Memory B cell (primary cell): Measurements from ENCODE around the gene PLXDC1.
A peak's percentile ranks its signal among the peaks of the same experiment; 100 is the strongest.

Experiments
- ATAC-seq: fragments of 150-1000 bp; cut with Tn5 transposase; 2 replicates; pipeline ENCODE4 v1.10.0; 2021; ENCODE audit warnings: low read depth, mild to moderate bottlenecking, moderate library complexity
- DNase-seq, 2 donors: peaks; one replicate each; pipeline ENCODE4 v3.0.0; 2022; ENCODE audit warnings: low spot score in 2 of 2
- H3K27ac Mint-ChIP-seq: one replicate; pipeline ENCODE4 v1.8.0; 2022; ENCODE audit warnings: mild to moderate bottlenecking, moderate library complexity, mixed read lengths
- H3K27me3 Mint-ChIP-seq: one replicate; pipeline ENCODE4 v1.8.0; 2022; ENCODE audit warnings: mixed read lengths
- H3K36me3 Mint-ChIP-seq: one replicate; pipeline ENCODE4 v1.8.0; 2022; ENCODE audit warnings: mild to moderate bottlenecking, mixed read lengths
- H3K4me1 Mint-ChIP-seq: one replicate; pipeline ENCODE4 v1.8.0; 2022; ENCODE audit warnings: mixed read lengths
- H3K4me3 Mint-ChIP-seq: one replicate; pipeline ENCODE4 v1.8.0; 2022; ENCODE audit warnings: mild to moderate bottlenecking, moderate library complexity, mixed read lengths
- H3K9me3 Mint-ChIP-seq: one replicate; pipeline ENCODE4 v1.8.0; 2022; ENCODE audit warnings: mixed read lengths

PLXDC1 gene

DNA sequence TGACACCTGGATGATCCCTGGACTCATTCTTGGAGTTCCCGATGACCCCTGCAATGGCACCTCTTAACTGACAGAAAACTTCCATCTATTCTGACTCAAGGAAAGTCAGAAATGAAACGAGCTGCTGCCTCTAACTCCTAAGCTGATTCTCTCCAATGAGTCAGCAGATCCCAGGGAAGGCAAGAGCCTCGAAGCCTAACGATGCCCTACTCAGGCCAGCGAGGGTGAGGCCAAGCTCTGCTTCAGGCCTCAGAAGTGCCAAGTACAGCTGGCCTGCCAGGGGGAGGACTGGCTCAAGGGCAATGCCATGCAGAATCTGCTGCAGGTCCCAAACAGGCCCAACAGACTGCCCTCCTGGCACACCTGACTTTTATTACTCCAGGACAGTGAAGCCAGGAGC, 36.3 kb downstream of the PLXDC1 start:
- Mint-ChIP-seq H3K27me3 (peaks cover 6% of the 10 kb centered on the region), H3K9me3 (peaks cover 4% of the 10 kb centered on the region), H3K36me3 (no peaks in the 10 kb centered on the region), H3K27ac (no peak overlapping the region), H3K4me1 (peaks cover 11% of the 10 kb centered on the region), H3K4me3 (no peak overlapping the region)
- DNase-seq (no peak), ATAC-seq (no peak)

DNA sequence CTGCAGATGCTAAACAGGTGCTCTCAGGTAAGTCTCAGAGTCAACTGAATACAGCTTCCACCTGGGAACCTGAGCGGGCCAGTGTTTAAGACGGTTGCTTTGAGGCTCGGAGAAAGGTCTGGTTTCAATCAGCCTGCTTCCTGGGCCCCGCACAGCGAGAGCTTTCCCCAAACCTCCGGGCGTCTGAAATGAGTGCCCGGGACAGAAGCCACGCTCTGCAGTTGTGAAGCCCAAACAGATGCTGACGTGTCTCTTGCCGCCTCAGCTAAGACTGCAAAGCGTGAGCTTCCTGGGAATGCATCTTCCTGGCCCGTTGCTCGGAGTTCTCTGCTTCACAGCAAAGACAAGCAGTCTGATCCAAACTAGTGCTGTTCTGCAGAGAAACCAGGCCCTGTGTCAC, 36.7 kb downstream of the PLXDC1 start:
- H3K4me3 Mint-ChIP-seq: no peak overlapping the region
- H3K36me3 Mint-ChIP-seq: no peaks in the 10 kb centered on the region
- H3K4me1 Mint-ChIP-seq: peaks cover 11% of the 10 kb centered on the region
- no peak overlapping the region for H3K27ac Mint-ChIP-seq
- H3K9me3 Mint-ChIP-seq: peaks cover 4% of the 10 kb centered on the region
- ATAC-seq: no peak
- peaks cover 6% of the 10 kb centered on the region for H3K27me3 Mint-ChIP-seq
- DNase-seq: no peak

DNA sequence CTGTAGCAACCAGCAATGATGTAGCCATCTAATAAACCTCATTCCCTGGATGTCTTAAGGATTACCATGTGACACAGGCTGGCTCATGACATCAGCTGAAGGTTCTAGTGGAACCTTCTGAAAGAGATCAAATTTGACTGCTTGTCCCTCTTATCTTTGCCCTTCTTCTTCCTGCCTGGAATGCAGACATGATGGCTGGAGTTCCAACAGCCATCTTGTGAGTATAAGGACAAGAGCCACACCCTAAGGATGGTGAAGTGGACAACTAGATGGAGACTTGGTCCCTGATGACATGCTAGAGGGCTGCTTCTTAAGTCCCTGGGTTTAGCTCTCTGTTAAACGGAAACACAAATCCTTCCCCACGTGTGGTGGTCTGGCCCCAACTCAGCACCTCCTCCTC, 37.6 kb downstream of the PLXDC1 start:
- no peak for ATAC-seq
- Mint-ChIP-seq H3K27ac (peak overlapping the region; percentile 43), H3K27me3 (peaks cover 6% of the 10 kb centered on the region), H3K4me3 (no peak overlapping the region), H3K9me3 (peaks cover 4% of the 10 kb centered on the region), H3K4me1 (peaks cover 8% of the 10 kb centered on the region), H3K36me3 (no peaks in the 10 kb centered on the region)
- DNase-seq: no peak

DNA sequence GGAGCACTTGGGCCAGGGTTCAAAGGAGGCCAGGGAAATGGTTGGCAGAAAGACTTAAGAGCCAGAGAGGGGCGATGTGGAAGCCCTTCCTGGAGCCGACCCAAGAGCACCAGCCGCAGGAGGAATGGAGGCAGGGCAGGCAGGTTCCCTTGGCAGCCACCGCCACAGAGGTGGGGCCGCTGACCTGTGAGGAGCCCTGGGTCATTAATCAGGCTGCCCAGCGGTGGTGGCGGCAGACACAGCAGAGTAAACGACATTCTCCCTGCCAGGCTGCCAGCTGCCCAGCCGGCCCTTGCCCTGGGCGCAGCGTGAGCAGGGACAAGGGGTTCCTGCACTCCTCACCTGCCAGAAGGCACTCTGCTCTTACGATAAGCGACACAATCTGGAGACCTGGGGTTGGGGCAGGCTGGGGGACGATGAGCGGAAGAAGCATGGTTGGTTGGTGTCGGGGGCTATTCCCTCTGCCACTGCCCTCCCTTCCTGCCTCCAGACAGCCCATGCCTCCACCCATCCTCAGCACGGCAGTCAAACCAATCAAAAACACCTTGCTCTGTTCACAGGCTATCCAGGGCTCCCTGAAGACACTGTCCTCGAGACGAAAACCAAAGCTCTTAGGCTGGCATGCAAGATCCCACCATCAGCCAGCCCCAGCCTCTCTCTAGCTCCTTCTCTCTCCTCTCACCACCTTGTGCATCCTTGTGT, 40.9 kb downstream of the PLXDC1 start:
- Mint-ChIP-seq H3K9me3 (peaks cover 4% of the 10 kb centered on the region), H3K27ac (no peak overlapping the region), H3K27me3 (peaks cover 8% of the 10 kb centered on the region), H3K4me1 (no peaks in the 10 kb centered on the region), H3K4me3 (no peak overlapping the region), H3K36me3 (no peaks in the 10 kb centered on the region)
- ATAC-seq: no peak
- DNase-seq: no peak

DNA sequence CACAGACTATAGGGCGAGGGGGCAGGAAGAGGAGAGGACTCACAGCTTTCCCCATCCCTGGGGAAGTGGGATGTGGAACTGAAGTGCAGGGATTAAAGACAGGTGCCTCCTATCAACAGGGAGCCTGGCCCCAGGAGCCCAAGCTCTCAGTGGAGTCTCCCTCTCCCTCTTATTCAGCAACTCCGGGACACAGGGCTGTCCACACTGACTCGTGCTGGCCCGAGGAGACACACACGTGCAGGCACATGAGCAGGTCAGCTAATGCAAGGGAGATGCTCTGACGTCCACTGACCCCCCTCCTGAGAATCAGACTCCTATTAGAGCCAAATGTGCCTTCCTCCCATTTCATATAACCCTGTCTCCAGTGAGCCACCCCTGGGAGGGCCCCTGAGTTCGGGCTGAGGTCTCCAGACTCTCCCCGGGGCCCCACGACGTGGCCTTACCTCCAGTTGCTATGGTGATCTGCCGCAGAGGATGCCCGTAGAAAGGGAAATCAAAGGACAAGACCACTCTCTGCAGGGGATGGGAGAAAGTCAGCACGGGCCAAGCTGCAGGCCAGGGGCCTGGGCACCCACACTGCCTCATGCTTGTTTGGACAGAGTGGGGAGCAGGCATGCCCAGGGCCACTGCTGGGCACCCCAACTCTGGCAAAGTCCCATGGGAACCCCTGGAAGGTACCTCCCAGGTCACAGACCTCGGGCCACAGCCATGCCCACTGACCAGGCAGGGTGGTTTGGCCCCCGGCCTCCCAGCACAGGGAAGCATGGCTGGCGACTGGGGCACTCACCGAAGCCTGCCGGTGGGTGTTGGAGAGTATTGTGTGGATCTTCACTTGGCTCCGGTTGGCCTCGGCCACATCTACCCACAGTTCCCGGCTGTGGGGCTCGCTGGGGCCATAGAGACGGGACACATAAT, 42.7 kb downstream of the PLXDC1 start:
- H3K36me3 Mint-ChIP-seq: no peaks in the 10 kb centered on the region
- no peaks in the 10 kb centered on the region for H3K4me1 Mint-ChIP-seq
- H3K4me3 Mint-ChIP-seq: no peak overlapping the region
- peaks cover 5% of the 10 kb centered on the region for H3K27me3 Mint-ChIP-seq
- H3K9me3 Mint-ChIP-seq: no peaks in the 10 kb centered on the region
- DNase-seq: no peak
- H3K27ac Mint-ChIP-seq: no peak overlapping the region
- ATAC-seq: no peak

DNA sequence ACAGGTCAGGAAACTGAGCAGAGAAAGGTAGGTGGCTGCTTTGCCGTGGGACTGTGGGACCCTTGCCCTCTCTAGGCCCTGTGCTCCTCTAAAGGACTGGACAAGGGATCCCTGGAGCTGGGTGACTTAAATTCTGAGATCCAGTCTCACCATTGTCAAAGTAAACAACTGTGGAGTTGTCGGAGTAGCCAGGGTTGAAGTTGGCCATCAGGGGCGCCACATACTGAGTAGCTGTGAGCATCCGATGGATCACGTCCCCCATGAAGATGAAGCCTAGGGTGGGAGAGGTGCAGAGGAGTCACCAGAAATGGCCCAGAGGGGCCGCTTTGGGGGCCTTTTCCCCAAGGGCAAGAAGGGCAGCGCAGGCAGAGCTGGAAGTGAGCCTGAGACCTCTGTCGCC, 43.5 kb downstream of the PLXDC1 start:
- Mint-ChIP-seq H3K4me1 (no peaks in the 10 kb centered on the region), H3K9me3 (no peaks in the 10 kb centered on the region), H3K36me3 (no peaks in the 10 kb centered on the region), H3K27me3 (peaks cover 5% of the 10 kb centered on the region), H3K27ac (no peak overlapping the region), H3K4me3 (no peak overlapping the region)
- DNase-seq: no peak
- no peak for ATAC-seq

DNA sequence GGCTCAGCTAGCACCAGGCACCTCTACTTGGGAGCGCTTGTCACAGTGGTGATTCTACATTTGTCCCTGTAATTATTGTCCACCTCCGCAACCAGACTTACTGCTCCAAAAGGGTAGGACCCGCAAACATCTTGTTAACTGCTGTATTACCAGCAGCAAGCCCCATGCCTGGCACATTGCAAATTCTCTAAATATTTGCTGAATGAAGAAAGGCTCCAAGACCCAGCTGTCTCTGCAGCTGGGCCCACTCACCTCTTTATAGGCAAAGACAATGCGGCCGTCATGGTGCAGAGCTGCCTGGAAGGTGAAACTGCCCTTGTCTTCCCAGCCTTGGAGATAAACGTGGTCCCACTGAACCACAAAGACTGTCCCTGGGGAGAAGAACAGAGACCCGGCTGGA, 44.3 kb downstream of the PLXDC1 start:
- no peak for DNase-seq
- no peak for ATAC-seq
- Mint-ChIP-seq H3K27ac (no peak overlapping the region), H3K9me3 (no peaks in the 10 kb centered on the region), H3K36me3 (no peaks in the 10 kb centered on the region), H3K27me3 (peaks cover 5% of the 10 kb centered on the region), H3K4me1 (peaks cover 4% of the 10 kb centered on the region), H3K4me3 (no peak overlapping the region)

DNA sequence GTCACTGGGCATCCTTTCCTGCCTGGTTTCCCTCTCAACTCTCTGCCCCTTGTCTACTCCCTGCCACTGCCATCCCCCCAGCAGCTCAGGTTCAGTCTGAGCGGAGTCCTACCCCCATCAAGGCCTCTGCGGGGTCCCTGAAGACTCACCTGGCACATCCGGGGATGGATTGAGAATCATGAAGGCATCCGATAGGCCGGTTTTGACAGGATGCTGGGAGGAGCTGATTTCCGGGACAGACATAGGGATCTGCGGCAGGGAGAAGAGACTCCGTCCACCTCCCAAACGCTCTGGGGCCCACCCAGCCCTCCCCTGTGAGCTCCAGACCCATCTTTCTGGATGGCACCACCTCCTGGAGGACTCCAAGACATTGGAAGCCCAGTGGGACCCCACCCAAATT, 45.7 kb downstream of the PLXDC1 start:
- Mint-ChIP-seq H3K27ac (no peak overlapping the region), H3K9me3 (no peaks in the 10 kb centered on the region), H3K36me3 (no peaks in the 10 kb centered on the region), H3K4me3 (no peak overlapping the region), H3K4me1 (peaks cover 7% of the 10 kb centered on the region), H3K27me3 (peaks cover 5% of the 10 kb centered on the region)
- no peak for DNase-seq
- no peak for ATAC-seq

DNA sequence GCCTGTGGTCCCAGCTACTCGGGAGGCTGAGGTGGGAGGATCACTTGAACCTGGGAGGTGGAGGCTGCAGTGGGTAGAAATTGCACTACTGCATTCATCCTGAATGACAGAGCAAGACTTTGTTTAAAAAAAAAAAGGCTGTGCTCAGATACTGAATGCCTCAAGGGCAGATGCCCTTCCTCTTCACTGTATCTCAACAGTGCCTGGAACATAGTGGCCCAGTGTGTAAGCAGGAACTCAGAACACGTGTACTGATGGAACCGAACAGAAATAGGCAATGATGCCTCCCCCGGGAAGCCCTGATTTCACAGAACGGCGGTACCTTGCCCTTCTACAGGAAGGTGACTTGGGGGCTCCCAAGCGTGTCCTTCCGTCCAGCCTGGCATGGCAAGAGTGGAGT, 46.8 kb downstream of the PLXDC1 start:
- ATAC-seq: no peak
- H3K27ac Mint-ChIP-seq: no peak overlapping the region
- H3K4me3 Mint-ChIP-seq: no peak overlapping the region
- H3K27me3 Mint-ChIP-seq: peaks cover 5% of the 10 kb centered on the region
- H3K36me3 Mint-ChIP-seq: no peaks in the 10 kb centered on the region
- no peak for DNase-seq
- H3K9me3 Mint-ChIP-seq: no peaks in the 10 kb centered on the region
- H3K4me1 Mint-ChIP-seq: peaks cover 7% of the 10 kb centered on the region

DNA sequence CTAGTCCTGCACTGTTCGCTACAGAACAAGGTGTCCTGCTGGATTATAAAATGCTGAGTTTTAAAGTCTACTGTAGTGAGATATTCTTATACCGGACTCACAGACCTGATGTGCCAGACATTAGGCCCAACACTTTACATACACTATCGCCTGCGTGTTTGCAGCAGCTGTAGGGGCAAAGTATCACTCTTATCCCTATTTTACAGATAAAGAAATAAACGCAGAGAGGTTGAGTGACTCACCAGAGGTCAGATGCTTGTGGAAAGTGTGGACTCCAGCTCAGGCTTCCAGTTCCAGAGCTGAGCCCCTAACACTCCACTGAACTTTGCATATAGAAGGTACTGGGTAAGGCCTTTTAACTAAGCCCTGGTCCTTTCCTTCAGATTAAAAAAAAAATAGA, 47.4 kb downstream of the PLXDC1 start:
- DNase-seq (no peak), ATAC-seq (no peak)
- peaks cover 8% of the 10 kb centered on the region for H3K4me1 Mint-ChIP-seq
- no peak overlapping the region for H3K4me3 Mint-ChIP-seq
- peaks cover 7% of the 10 kb centered on the region for H3K27me3 Mint-ChIP-seq
- no peak overlapping the region for H3K27ac Mint-ChIP-seq
- H3K9me3 Mint-ChIP-seq: no peaks in the 10 kb centered on the region
- H3K36me3 Mint-ChIP-seq: no peaks in the 10 kb centered on the region

DNA sequence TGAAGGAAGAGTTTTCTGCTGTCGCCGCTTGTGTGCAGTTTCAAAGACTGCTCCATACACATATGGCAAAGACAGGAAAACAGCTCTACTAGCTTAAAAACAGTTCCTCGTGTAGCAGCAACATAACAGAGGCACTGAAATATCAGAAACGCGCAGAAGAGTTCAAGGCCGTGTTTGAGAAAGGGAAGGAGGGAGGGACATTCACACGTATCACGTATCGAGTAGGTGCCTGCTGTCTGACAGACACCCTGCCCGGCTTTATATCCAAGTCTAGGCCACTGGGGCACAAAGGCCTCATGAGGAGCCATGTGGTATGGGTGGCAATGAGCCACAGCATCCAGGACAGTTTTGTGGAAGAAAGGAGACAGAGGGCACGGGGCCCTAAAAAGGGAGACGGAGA, 50.3 kb downstream of the PLXDC1 start:
- Mint-ChIP-seq H3K27ac (no peak overlapping the region), H3K4me1 (peaks cover 29% of the 10 kb centered on the region), H3K36me3 (no peaks in the 10 kb centered on the region), H3K27me3 (peaks cover 11% of the 10 kb centered on the region), H3K9me3 (no peaks in the 10 kb centered on the region), H3K4me3 (no peak overlapping the region)
- ATAC-seq (no peak), DNase-seq (no peak)

DNA sequence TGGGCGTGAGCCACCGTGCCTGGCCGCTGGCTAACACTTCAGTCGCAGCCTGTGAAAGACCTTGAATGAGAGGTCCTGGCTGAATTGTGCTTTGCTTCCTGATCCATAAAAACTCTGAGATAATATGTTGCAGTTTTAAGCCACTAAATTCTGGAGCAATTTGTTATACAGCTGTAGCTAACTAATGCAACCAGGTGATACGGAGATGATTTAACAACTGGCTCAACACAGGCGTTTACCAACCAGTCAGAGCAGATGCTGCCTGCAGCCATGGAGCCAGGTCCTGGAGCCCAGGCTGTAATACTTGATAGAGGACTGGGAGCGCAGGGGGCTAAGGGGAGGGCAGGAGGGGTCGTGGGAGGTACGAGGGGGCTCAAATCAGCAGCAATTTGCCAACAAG, 50.9 kb downstream of the PLXDC1 start:
- Mint-ChIP-seq H3K4me3 (no peak overlapping the region), H3K4me1 (peaks cover 33% of the 10 kb centered on the region), H3K27ac (no peak overlapping the region), H3K9me3 (no peaks in the 10 kb centered on the region), H3K27me3 (peaks cover 13% of the 10 kb centered on the region), H3K36me3 (no peaks in the 10 kb centered on the region)
- ATAC-seq: no peak
- no peak for DNase-seq

DNA sequence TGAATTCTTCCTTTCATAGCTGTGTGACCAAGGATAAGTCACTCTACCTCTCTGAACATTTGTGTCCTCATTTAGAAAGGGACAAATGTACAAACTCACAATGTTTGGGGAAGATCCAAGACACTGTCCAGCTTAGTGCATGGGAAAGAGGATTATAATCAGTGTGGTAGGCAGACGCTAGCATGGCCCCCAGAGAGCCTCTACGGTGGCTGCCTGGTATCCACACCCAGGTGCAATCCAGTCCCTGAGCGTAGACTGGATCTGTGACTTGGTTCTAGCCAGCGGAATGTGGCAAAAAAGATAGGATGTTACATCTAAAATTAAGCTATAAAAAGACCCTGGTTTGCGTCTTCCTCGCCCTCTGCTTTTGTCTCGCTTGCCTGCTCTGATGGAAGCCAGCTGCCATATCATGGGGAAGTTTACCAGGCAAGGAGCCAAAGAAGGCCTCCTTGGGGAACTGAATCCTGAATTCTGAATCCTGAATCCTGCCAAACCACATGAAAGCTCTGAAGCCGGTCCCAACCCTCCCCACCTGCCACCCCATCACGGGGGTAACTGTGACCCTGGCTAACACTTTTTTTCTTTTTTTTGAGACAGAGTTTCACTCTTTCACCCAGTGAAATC, 51.7 kb downstream of the PLXDC1 start:
- Mint-ChIP-seq H3K36me3 (no peaks in the 10 kb centered on the region), H3K4me1 (peaks cover 33% of the 10 kb centered on the region), H3K9me3 (no peaks in the 10 kb centered on the region), H3K27ac (no peak overlapping the region), H3K4me3 (no peak overlapping the region), H3K27me3 (peaks cover 13% of the 10 kb centered on the region)
- ATAC-seq (no peak), DNase-seq (no peak)

DNA sequence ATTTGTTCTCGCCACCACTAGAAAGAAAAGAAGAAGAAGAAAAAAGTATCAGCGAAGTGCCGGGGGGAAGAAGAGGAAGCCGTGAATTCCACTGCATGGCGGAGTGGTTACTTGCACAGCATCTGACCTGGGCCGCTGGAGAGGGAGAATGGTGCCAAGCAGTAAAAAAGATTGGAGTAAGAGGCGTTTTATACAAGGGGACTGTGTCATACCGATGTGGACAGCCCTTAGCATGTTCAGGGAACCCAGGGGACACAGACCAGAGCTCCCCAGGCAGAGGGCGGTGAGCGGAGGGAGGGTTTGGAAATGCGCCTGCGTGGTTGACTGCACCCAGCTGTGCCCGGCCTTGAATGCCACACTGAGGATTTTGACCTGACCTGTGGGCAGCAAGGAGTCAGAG, 52.8 kb downstream of the PLXDC1 start:
- DNase-seq (no peak), ATAC-seq (peak; percentile 54)
- H3K36me3 Mint-ChIP-seq: no peaks in the 10 kb centered on the region
- no peaks in the 10 kb centered on the region for H3K9me3 Mint-ChIP-seq
- H3K4me3 Mint-ChIP-seq: peak overlapping the region; percentile 56
- H3K27ac Mint-ChIP-seq: no peak overlapping the region
- peaks cover 33% of the 10 kb centered on the region for H3K4me1 Mint-ChIP-seq
- H3K27me3 Mint-ChIP-seq: peaks cover 13% of the 10 kb centered on the region
